GM18868 (cell line): ENCODE data around the gene CDC14A.
"Not testable (repeated sequence)": the region's sequence is repeated elsewhere in the genome, so short reads cannot be mapped to it uniquely, and the experiment has no call there.

Experiments used
- ATAC-seq: cut with Tn5 transposase; IDR thresholded peaks from one replicate; pipeline ENCODE4 v1.9.1; 2021; ENCODE audit warnings: mild to moderate bottlenecking, moderate library complexity; ENCODE audit not compliant: unreplicated experiment

The CDC14A gene

DNA sequence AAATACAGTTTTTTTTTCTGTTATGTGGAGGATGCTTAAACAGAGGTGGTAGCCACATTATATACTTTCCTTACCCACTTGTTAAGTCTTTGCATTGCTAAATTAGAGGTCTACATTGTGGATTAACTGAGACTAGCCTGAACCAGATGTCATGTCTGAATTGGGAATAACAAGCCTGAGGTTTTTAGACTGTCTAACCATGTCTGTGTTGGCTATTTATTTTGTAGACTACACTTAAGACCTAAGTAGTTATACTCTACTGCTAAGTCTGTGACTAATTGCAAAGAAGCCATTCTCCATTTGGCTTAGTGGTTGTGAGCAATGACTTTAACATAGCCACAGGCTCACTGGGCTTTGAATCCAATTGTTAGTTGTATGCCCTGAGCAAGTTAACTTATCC is 45.4 kb downstream of the CDC14A start:
- no peak for ATAC-seq

DNA sequence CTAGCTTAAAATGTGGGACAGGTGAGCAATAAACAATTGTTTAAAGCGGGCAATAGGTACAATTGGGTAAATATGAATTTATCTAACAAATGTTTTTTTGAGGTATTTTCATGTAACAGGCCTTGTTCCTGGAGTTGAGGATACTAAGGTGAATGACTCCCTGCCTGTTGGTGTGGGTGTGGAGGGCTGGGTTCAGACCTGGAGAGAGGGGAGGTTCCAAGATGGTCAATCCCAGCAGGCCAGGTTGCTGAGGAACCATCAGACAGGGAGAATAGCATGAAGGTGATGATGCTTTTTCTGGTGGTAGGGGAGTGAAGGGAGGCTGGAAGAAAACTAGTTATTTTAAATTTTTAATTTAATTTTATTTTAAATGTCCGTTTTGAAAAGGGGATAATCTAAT is 46.3 kb downstream of the CDC14A start:
- no peak for ATAC-seq

DNA sequence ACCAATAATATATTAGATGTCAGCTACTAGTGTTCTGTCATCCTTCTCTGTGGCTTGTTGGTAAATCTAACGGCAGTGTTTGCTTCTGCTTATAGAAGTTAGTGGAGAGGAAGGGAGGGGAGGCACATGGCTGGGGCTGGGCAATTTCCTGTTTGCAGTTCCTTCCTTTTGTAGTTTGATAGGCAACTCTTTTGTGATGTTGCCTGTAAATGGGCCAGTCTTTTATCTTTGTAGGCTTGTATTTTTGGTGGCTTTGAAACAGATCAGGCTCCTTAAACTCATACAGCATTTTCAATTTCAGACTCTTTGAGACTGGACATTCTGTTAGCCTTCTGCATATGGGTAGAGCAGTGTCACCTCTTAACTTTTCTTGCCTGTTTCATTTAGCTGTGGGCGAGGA is 48.1 kb downstream of the CDC14A start:
- peak; percentile 79 for ATAC-seq

DNA sequence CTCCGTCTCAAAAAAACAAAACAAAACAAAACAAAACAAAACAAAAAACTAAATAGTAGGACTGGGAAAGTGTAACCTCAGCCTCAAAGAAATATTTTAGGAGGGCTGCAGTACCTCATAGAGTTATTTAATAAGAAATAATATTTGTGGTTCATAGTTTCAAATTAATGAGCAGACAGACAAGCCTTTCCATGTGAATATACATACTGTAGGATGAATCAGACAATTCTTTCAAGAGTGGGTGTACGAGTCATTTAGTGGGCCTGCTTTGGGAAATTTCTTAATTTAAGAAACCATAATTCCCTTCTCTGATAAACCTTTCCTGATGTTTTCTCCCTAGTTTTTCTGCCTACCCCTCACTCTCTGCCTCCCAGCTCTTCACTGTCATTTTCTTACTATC is 52.5 kb downstream of the CDC14A start:
- ATAC-seq: no peak

DNA sequence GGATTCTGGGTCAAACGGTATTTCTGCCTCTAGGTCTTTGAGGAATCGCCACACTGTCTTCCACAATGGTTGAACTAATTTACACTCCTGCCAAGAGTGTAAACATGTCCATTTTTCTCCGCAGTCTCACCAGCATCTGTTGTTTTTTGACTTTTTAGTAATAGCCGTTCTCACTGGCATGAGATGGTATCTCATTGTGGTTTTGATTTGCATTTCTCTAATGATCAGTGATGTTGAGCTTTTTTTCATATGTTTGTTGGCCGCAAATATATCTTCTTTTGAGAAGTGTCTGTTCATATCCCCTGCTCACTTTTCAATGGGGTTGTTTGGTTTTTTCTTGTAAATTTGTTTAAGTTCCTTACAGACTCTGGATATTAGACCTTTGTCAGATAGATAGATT is 53.6 kb downstream of the CDC14A start:
- not testable (repeated sequence) for ATAC-seq

DNA sequence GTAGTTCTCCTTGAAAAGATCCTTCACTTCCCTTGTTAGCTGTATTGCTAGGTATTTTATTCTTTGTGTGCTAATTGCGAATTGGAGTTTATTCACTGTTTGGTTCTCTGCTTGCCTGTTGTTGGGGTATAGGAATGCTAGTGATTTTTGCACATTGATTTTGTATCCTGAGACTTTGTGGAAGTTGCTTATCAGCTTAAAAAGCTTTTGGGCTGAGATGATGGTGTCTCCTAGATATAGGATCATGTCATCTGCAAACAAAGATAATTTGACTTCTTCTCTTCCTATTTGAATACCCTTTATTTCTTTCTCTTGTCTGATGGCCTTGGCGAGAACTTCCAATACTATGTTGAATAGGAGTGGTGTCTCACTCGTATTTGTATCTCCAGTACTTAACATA is 55.1 kb downstream of the CDC14A start:
- not testable (repeated sequence) for ATAC-seq

DNA sequence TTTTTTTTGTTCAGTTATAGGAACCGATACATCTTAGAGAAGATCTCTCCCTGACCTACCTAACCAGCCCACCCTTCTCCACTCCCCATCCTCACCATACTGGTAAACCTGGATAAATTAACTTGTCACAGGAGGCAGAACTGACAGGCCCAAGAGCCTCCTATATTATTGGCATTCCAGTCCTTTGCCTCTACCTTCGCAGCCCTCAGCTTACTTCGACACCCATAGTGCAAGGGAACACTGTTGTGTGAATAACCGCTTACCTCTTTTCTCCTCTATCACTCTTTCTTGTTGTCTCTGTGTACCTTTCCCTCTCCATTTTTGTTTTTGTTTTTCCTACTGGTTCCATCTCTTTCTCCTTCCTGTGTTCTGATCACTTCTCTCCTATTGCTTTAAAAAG is 58.7 kb downstream of the CDC14A start:
- no peak for ATAC-seq

DNA sequence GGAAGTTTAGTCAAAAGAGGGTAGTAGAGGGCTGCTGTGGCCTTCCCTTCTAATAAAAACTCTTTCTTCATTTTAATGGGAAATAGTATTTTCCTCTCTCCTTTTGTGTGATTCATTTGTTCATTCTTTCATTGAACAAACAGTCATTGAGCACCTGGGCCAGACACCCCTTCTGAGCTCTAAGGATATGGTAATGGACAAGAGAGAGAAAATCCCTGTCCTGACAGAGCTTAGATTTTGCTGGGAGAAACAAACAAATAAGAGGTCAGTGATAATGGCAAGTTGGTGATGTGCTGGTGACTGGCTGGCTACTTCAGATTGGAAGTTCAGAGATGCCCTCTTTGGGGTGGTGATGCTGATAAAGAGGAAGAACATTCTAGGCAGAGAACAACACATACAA is 59.3 kb downstream of the CDC14A start:
- ATAC-seq: no peak

DNA sequence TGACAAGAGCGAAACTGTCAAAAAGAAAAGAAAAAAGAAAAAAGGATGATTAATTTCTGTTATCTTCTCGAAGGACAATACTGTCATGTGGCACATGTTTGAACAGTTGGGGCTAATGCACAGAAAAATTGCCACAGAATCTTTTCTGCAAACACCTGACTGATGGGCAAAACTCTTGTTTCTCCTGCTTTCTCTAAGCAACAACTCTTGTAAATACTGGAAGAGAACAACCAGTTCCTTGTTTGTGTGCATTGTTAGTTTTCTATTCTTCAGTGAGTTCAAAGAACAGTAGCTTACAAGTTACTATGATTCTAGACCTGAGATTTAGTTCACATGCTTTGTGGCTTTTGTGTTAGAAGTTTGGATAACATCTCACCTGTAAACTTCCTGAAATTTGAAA is 60.7 kb downstream of the CDC14A start:
- ATAC-seq: no peak

DNA sequence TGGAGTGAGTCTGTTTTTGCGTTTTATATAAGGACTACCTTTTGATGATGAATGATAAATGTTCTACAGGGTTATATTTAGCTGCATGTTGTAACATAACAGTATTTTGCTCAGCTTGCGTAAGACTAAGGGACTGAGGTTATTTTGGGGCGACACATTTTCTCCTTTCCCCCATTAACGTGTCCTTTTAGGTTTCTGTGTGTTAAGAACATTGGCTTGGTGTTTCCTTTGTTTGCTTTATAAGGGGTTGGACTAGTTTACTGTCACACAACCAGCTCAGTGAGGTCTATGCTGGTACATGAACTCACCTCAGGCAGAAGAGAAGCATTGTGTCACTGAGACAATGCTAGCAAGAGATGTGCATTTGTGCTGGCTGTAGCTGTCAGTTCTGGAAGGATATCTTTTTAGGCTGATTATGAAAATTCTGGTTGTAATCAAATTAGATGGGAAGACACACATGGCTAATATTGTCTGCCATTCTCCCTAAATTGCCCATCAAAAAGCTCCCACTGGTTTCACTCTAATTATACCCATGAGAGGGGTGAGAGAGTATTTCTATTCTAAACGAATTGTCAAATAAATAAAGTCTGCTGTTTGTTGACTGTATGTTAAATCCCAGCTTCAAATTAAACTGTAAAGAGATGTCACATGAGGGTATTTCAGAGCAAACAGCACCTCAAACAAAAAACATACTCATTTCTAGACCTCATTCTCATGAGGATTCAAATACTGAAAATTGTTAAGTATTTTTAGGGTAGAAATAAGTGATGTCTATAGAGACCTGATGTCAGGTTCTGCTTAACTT is 62.6 kb downstream of the CDC14A start:
- peak; percentile 58 for ATAC-seq

DNA sequence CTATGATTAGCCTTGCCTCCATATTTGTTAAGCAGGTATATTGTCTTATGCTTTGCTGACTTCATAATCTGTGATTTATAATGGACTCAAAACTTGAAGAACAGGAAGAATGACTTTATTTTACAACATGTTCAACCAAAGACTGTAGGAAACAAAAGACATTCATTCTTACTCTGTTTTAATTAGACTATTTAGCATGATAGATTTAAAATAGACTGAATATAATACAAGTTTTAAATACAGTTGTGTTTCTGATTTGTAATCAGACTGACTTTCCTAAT is 63.1 kb downstream of the CDC14A start:
- no peak for ATAC-seq

DNA sequence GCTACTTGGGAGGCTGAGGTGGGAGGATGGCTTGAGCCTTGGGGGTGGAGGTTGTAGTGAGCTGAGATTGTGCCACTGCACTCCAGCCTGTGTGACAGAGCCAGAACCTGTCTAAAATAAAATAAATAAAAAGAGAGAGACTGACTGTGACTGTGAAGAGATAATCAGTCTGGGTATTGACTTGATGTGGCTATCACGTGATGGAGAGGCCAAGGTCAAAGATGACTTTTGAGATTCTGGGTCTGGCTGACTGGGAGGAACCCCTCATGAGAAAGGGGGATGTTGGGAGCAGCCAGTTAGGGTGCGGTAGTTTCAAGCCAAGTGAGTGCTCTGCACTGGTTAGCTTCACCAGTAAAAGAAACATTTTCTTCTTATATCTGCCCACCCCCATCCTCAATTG is 66.8 kb downstream of the CDC14A start:
- ATAC-seq: no peak

DNA sequence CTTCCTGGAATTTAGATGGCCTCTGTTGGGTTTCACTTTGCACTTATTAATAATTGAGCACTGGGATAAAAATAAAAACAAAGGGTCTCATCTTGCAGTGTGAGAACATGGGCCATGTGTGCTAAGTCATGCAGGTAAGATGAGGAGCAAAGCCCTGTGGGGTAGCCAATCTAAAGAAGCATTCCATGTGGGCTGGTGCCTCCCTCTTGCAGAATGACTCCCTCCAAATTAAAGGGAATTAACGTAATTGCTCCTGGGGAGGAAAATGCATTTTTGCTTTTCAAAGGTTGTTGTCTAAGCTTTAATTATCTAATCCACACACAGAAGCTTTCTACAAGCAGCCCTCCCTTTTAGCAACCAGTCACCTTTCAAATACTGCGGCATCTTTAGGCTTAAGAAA is 69.8 kb downstream of the CDC14A start:
- no peak for ATAC-seq

DNA sequence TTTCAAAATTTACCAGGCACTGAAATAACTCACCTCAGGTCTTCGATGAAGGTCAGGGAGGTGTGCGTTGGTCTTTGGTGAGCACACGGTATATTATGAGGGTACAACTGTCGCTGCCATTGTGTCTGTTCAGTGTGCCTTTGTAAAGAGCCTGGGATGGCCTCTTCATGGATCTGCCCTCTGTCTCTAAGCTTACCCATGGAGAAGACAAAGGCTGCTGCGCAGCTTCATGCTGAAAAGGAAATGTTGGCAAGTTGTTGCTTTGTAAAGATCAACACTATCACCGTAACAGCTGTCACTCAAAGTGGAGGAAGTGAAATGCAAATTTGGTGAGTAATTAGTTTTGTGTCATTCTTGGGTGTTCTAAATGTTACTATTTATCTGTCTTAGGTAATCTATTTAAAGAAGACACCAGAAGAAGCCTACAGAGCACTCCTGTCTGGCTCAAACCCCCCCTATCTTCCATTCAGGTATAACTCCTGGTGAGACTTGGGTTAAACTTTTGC is 71.6 kb downstream of the CDC14A start:
- peak; percentile 76 for ATAC-seq

DNA sequence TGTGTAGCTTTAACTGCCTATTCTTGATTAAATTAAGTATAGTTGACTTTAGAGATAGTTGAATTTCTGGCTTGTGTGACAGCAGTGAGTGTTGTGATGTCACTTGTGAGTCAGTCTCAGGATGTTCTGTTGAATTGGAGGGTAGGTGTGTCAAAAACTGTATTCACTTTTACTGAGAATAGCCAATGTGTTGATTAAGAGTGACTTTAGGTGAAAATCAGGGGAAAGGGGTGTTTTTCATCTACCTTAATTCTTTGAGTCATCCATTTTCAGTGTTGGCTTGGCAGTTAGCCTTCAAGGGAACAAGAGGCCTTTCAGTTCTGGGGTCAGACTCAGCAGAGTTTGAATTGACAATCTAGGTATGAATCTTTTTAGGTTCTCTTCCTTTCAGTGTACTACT is 75.9 kb downstream of the CDC14A start:
- ATAC-seq: no peak

DNA sequence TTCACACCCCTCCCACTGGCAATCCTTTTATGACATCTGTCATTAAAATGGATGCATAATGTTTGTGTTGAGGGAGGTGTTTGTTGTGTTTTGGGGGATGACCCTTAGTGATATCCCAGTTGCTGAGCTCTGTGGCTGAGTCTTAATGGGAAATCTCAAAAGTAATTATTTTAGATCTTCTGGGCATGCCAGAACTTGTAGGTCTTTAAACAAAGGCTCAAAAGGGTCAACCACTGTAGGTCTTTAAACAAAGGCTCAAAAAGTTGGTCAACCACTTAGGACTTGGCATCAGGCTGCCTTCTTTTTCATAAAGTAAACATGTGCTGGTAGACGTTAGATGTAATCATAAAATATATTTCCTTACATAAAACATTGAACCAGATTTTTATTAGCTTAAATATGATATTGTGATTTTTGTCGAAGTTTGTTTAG is 78.0 kb downstream of the CDC14A start:
- no peak for ATAC-seq

DNA sequence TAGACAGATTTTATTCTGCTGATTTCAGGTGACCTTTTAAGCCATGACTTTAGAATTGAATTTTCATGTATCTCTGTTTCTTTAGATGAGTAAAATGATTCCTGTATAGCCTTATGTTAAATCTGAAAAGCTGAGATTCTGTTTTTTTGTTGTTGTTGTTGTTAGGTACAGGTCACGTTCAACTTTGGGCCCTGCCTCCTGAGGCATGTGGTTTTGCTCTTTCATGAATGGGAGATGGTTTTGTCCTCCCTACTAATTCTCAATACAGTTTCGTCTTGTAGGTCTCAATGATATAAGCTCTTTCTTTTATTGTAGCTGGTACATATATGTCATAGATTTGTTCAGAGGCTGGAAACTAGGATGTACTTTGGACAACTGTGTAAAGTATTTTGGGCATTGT is 79.6 kb downstream of the CDC14A start:
- ATAC-seq: no peak

DNA sequence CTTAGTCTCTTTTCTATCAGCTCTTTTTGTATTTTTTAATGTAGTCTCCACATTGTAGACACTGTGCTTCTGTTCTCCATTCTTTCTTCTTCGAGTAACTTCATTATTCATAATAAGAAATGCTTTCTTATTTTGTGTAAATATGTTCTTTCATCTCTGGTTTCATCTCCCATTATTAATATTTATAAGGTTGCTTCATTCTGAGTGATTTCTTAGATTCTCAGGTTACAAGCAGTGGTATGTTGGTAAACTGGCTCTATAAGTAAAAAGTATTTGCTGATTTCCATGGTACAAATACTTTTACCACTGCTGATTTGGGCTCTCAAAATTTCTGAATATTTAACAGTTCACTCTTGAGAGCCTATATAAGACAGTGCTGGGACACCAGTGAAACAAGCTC is 81.3 kb downstream of the CDC14A start:
- no peak for ATAC-seq

DNA sequence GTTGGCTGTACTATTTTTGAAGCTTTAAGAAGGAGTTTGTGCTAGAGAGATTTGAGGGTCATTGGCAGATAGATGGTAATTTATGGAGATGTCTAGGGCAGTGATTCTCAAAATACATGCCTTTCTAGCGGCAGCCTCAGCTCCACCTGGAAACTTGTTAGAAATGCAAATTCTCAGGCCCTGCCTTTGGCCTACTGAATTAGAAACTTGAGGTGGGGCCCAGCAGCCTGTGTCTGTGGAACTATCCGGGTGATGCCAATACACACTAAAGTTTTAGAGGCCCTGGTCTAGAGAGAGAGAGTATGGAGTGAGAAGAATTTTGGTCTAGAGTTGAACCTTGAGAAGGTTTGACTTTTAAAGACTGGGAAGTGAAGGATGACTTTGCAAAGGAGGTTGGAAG is 82.5 kb downstream of the CDC14A start:
- no peak for ATAC-seq

DNA sequence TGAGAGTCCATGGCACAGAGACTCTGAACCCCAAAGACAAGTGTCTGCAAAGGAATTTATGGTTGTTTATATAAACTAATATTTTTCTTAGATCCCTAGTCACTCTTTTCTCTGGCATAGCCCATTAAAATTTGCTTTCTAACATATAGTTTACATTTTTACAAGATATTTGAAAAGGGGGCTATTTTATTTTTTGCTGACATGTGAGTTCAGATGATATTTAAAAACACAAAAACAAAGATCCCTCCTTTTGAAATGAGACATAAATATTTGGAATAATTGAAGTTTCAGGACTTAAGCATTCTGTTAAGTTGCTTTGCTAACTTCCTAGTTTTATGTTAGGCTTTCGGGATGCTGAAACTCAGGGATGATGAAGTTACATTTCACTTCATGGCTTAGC is 86.1 kb downstream of the CDC14A start:
- no peak for ATAC-seq

DNA sequence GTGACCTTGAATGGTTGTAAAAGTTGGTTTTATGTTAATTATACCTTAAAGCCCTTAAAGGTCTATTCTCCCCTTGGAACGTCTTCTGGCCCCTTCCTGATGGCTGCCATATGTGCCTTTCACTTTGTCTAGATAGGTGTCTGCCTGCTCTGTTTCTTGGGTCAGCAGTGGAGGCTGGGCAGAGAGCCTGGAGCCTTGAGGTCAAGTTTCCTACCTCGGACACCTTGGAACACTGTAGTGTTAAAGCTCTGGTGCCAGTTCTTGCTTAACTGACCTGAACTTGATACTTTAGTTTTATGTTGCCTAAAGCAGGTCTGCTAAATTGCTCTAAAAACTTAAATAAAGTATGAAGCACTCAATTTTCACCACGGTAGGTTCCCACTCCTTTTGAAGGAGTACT is 86.5 kb downstream of the CDC14A start:
- ATAC-seq: no peak

DNA sequence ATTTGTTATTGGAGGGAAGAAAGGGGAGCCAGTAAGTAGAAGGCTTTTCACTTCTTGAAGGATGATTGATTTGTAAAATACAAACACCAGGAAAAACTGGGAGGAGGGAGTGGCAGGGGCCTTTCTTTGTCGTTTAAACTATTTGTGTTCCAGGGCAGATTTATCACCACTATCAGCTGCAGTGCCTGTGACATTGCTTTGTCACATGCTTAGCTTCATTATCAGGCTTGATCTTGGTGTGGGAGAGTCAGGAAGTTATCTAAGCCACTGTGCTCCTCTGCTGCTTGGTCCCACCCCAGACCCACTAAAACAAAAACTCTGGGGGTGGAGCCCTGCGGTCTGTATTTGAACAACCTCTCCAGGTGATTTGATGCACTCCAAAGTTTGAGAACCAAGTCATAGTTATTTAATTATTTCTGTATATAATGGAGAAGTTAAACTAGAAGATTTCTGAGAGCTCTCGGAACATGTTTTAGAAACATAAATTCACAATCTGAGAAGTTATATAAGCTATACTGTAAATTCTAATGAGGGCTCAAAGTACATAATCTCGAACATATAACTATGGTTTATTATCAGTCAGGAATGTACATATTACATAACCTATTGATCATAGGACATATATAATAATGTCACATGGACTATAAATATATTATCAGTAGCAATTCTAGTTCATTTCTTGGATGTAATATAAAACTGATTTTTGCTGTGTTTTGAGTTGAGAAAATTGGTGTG is 87.9 kb downstream of the CDC14A start:
- peak; percentile 47 for ATAC-seq

DNA sequence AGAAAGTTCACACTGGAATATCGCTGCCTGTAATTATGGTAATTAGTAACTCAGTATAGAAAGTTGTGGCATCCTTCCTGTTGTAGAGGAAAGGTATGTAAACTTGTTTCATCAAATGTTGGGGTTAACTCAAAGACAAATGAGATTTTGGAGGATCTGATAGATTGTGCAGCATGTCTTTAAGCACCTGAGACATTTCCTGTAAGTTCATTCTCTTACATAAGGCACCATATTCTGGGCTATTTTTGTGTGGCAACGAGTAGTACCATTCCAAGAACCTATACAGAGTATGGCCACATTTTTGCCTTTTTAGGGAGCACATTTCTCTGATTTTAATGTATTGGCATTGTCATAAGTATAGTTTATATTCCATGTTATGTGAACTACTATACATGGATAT is 88.8 kb downstream of the CDC14A start:
- no peak for ATAC-seq
